ENCODE data around the gene ARSI.

DNA sequence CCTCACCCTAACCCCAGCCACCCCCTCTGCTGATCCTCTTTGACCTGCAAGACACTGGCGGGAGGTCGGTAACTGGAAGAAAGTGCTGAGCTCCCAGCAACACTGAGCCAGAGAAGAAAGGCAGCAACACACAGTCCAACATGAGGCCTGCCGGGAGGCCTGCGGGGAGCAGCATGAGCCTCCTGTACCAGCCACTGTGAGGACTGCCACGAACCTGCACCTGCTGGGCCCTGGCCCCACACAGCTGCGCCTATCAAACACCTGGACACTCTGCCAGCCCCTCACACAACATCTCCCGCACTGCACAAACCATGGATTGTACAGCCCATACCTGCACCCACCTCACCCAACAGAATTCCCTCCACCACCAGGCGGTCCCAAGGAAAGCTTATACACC lies 31.4 kb downstream of the ARSI start:
- TF ChIP-seq POLR2AphosphoS5 (IDR thresholded peaks at IDR 0.05) (no peak), POLR2A (IDR thresholded peaks at IDR 0.05) (no peak)
- TF ChIP-seq, protein P1, sequence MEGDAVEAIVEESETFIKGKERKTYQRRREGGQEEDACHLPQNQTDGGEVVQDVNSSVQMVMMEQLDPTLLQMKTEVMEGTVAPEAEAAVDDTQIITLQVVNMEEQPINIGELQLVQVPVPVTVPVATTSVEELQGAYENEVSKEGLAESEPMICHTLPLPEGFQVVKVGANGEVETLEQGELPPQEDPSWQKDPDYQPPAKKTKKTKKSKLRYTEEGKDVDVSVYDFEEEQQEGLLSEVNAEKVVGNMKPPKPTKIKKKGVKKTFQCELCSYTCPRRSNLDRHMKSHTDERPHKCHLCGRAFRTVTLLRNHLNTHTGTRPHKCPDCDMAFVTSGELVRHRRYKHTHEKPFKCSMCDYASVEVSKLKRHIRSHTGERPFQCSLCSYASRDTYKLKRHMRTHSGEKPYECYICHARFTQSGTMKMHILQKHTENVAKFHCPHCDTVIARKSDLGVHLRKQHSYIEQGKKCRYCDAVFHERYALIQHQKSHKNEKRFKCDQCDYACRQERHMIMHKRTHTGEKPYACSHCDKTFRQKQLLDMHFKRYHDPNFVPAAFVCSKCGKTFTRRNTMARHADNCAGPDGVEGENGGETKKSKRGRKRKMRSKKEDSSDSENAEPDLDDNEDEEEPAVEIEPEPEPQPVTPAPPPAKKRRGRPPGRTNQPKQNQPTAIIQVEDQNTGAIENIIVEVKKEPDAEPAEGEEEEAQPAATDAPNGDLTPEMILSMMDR (IDR thresholded peaks at IDR 0.05) = no peak
